Endothelial cell of umbilical vein (primary cell): ENCODE data around the gene TRIM47. TPM values are rescaled to one million over a fixed set of nuclear protein-coding genes. Genes with fewer than 3 reads are reported as not detected.

Experiments
- BruUV-seq: library from RNA; stranded (reverse); fragments of 400-500 nt; replicated peaks from 2 replicates; lab custom pipeline; 2021; lab: Mats Ljungman, UMichigan
- CTCF ChIA-PET: fragments of 300-600, 350-600 bp; sonication (Branson Sonifier 250); formaldehyde crosslinking; loops from one replicate; lab custom pipeline; 2021; ENCODE audit warnings: antibody characterized with exemption, inconsistent platforms; lab: Charles Lee
- POLR2A ChIA-PET: fragments of 300-600, 350-600 bp; sonication (Branson Sonifier 250); formaldehyde crosslinking; loops from one replicate; lab custom pipeline; 2021; ENCODE audit warnings: antibody characterized with exemption, inconsistent platforms; lab: Charles Lee
- DNase-seq: peaks from one replicate; pipeline ENCODE4 v3.0.0-alpha.2; 2011; ENCODE audit warnings: low read depth, low spot score
- FAIRE-seq: peaks from 2 replicates; lab custom pipeline; 2011; peaks lifted over from hg19 to GRCh38; lab: Jason Lieb, UNC
- H2AFZ ChIP-seq: 2 replicates; pipeline ENCODE4 v1.6.0; 2012; ENCODE audit warnings: low read depth, low read length, control low read depth, inconsistent platforms
- H3K27ac ChIP-seq: 2 replicates; pipeline ENCODE4 v1.5.1; 2011; ENCODE audit warnings: low read depth, mild to moderate bottlenecking, control low read depth, low read length, moderate library complexity; ENCODE audit not compliant: insufficient read depth
- H3K27me3 ChIP-seq, 2 experiments: 2 replicates each; pipeline versions ENCODE4 v1.6.0 to v1.6.1; 2011; ENCODE audit warnings: low read length in 2 of 2, mixed read lengths in 1 of 2; ENCODE audit not compliant: control insufficient read depth in 2 of 2, insufficient read depth in 2 of 2
- H3K36me3 ChIP-seq, 2 experiments: 2 replicates in 1 of 2; 3 replicates in 1 of 2; pipeline ENCODE4 v1.5.1; 2011; ENCODE audit warnings: low read length in 2 of 2, mild to moderate bottlenecking in 1 of 2, moderate library complexity in 1 of 2; ENCODE audit not compliant: control insufficient read depth in 2 of 2, insufficient read depth in 2 of 2; ENCODE audit errors: extremely low read depth in 1 of 2
- H3K4me1 ChIP-seq: 3 replicates; pipeline ENCODE4 v1.5.1; 2011; ENCODE audit warnings: mild to moderate bottlenecking, low read length; ENCODE audit not compliant: control insufficient read depth, insufficient read depth; ENCODE audit errors: extremely low read depth
- H3K4me2 ChIP-seq: 2 replicates; pipeline ENCODE4 v1.6.1; 2011; ENCODE audit warnings: low read length, control low read depth, mixed read lengths; ENCODE audit not compliant: insufficient read depth
- H3K4me3 ChIP-seq, 3 experiments: fragments of 200-600 bp in 1 of 3; sonication (generic), shearing (Covaris generic) in 1 of 3; replicated peaks in 1 of 3; 2 replicates each; pipeline ENCODE4 v1.5.1; 2011 to 2016; ENCODE audit warnings: control low read depth in 3 of 3, low read length in 3 of 3, mild to moderate bottlenecking in 2 of 3, inconsistent platforms in 1 of 3, low read depth in 1 of 3, moderate library complexity in 1 of 3; ENCODE audit not compliant: insufficient read depth in 1 of 3
- H3K79me2 ChIP-seq: 2 replicates; pipeline ENCODE4 v1.6.0; 2012; ENCODE audit warnings: low read length, inconsistent platforms; ENCODE audit not compliant: control insufficient read depth, insufficient read depth
- H3K9ac ChIP-seq: replicated peaks from 2 replicates; pipeline ENCODE3; 2011; ENCODE audit warnings: low read length, control low read depth; ENCODE audit not compliant: insufficient read depth; ENCODE audit errors: extremely low read depth
- H3K9me1 ChIP-seq: replicated peaks from 3 replicates; pipeline ENCODE4 v1.6.0; 2011; ENCODE audit warnings: mild to moderate bottlenecking, low read length; ENCODE audit not compliant: control insufficient read depth, insufficient read depth; ENCODE audit errors: extremely low read depth
- H3K9me3 ChIP-seq: replicated peaks from 2 replicates; pipeline ENCODE4 v1.5.1; 2012; ENCODE audit warnings: low read length, inconsistent platforms; ENCODE audit not compliant: control insufficient read depth, insufficient read depth
- H4K20me1 ChIP-seq: replicated peaks from 2 replicates; pipeline ENCODE3; 2011; ENCODE audit warnings: mild to moderate bottlenecking, low read length; ENCODE audit not compliant: control insufficient read depth, insufficient read depth; ENCODE audit errors: extremely low read depth
- CTCF ChIP-seq, 2 donors: IDR thresholded peaks; 1 replicate in 1 of 2; 2 replicates in 1 of 2; pipeline ENCODE4 v1.5.1; 2011; ENCODE audit warnings: low read length in 2 of 2, mild to moderate bottlenecking in 2 of 2, moderate library complexity in 2 of 2, control low read depth in 1 of 2, inconsistent platforms in 1 of 2, low read depth in 1 of 2; ENCODE audit not compliant: insufficient read depth in 1 of 2; ENCODE audit errors: extremely low read depth in 1 of 2
- EZH2 ChIP-seq: IDR thresholded peaks from 2 replicates; pipeline ENCODE4 v1.6.1; 2012; ENCODE audit warnings: borderline replicate concordance, low read depth, mild to moderate bottlenecking, moderate library complexity, low read length, inconsistent platforms; ENCODE audit not compliant: severe bottlenecking
- FOS ChIP-seq: IDR thresholded peaks from 2 replicates; pipeline ENCODE4 v1.6.1; 2011; ENCODE audit warnings: mild to moderate bottlenecking, low read length, moderate library complexity, borderline replicate concordance; ENCODE audit not compliant: insufficient read depth
- GATA2 ChIP-seq: IDR thresholded peaks from 2 replicates; pipeline ENCODE4 v1.7.0; 2011; ENCODE audit warnings: low read depth, mild to moderate bottlenecking, moderate library complexity, mixed read lengths, low read length; ENCODE audit not compliant: insufficient read length, insufficient read depth
- JUN ChIP-seq: IDR thresholded peaks from 2 replicates; pipeline ENCODE4 v1.6.1; 2011; ENCODE audit warnings: borderline replicate concordance, low read depth; ENCODE audit not compliant: insufficient read length, insufficient read depth
- MAX ChIP-seq: IDR thresholded peaks from 2 replicates; pipeline ENCODE4 v1.6.1; 2011; ENCODE audit not compliant: insufficient read depth, insufficient read length
- MYC ChIP-seq: IDR thresholded peaks from one replicate; pipeline ENCODE4 v1.6.1; 2011; ENCODE audit warnings: mild to moderate bottlenecking, low read depth, low read length
- POLR2A ChIP-seq: IDR thresholded peaks from 2 replicates; pipeline ENCODE4 v1.6.1; 2012; ENCODE audit warnings: low read depth, mild to moderate bottlenecking, control low read depth, low read length
- POLR2AphosphoS5 ChIP-seq: IDR thresholded peaks from 2 replicates; pipeline ENCODE4 v1.6.1; 2012; ENCODE audit warnings: low read depth, mild to moderate bottlenecking, control low read depth, low read length, moderate library complexity; ENCODE audit not compliant: insufficient read depth
- dilution Hi-C: fragments of 300-500 bp; cut with MboI; formaldehyde crosslinking; loops from one replicate; pipeline ENCODE4 v1.15.0; 2019; ENCODE audit warnings: low sequenced_read_pairs; ENCODE audit not compliant: extremely low pct_ligation_motif_present
- intact Hi-C: fragments of 100-400 bp; cut with micrococcal nuclease; formaldehyde crosslinking; loops from one replicate; pipeline ENCODE4 v1.10.0; 2022
- polyA plus RNA-seq, 4 experiments: library from polyadenylated mRNA; depleted of rRNA in 3 of 4; stranded (reverse) in 3 of 4; unstranded in 1 of 4; fragments of >200 nt; gene quantifications; 2 replicates each; pipeline versions ENCODE4 v1.2.1 to v1.2.3, GENCODE V29; 2011 to 2012; ENCODE audit warnings: missing spikeins in 1 of 4
- total RNA-seq: library from RNA; stranded (reverse); gene quantifications from 2 replicates; pipeline ENCODE4 v1.2.3, GENCODE V29; 2021

Gene TRIM47
- total and polyA plus RNA-seq, 2 donors (not counting 3 experiments of a cell fraction or from before 2014, with no cell fraction given) = 67.7 to 75.1 TPM

GRCh38 chr17:75926456-75926855, 48.1 kb upstream of the TRIM47 start:
- H3K9me1 ChIP-seq = no peaks in the 10 kb centered on the region
- no peaks in the 10 kb centered on the region for H3K79me2 ChIP-seq
- FAIRE-seq (no peak), DNase-seq (no peak)
- no peak overlapping the region for H3K27ac ChIP-seq
- TF ChIP-seq EZH2 = no peak
- no peak for TF ChIP-seq POLR2AphosphoS5
- no peak for TF ChIP-seq MYC
- TF ChIP-seq POLR2A = no peak
- H2AFZ ChIP-seq = no peak overlapping the region
- BruUV-seq = no TSS peak
- no peaks in the 10 kb centered on the region for H3K4me1 ChIP-seq
- H3K27me3 ChIP-seq = no peaks in the 10 kb centered on the region
- dilution Hi-C loops (no loop called here), intact Hi-C loops (no loop called here)
- H3K4me2 ChIP-seq = no peak overlapping the region
- H3K9ac ChIP-seq = no peak overlapping the region
- H3K9me3 ChIP-seq = no peaks in the 10 kb centered on the region
- no peaks in the 10 kb centered on the region for H4K20me1 ChIP-seq
- CTCF ChIA-PET = interaction anchor here (1.2 to 3.5 kb wide), 3 partner anchors 9 to 21 kb away, joined by 3 to 23 read pairs (median 5); partner anchors contain the start of genes FBF1 and MRPL38
- POLR2A ChIA-PET = no interaction called here
- H3K36me3 ChIP-seq = no peaks in the 10 kb centered on the region
- no peak overlapping the region for H3K4me3 ChIP-seq

GRCh38 chr17:75925912-75926311, 47.5 kb upstream of the TRIM47 start:
- ChIA-PET POLR2A (no interaction called here), CTCF (interaction anchor here (1.2 to 1.8 kb wide), 3 partner anchors 10 to 75 kb away, joined by 3 to 8 read pairs (median 6); partner anchors contain the start of genes CDK3 and MRPL38)
- TF ChIP-seq POLR2AphosphoS5 (no peak), FOS (no peak), GATA2 (no peak), MAX (no peak), CTCF (IDR thresholded peaks at IDR 0.05; ENCODE audit: extremely low read depth in 1 of 2, insufficient read depth in 1 of 2, low read depth in 1 of 2, low read length in 2 of 2) (no peak), POLR2A (no peak), JUN (no peak), EZH2 (no peak), MYC (no peak)
- DNase-seq = no peak
- H3K27ac ChIP-seq = no peak overlapping the region
- no peak overlapping the region for H2AFZ ChIP-seq
- H3K9me1 ChIP-seq = no peaks in the 10 kb centered on the region
- dilution Hi-C loops (no loop called here), intact Hi-C loops (no loop called here)
- BruUV-seq = no TSS peak
- H3K4me1 ChIP-seq = no peaks in the 10 kb centered on the region
- no peaks in the 10 kb centered on the region for H3K27me3 ChIP-seq
- no peak overlapping the region for H3K4me3 ChIP-seq
- H4K20me1 ChIP-seq = no peaks in the 10 kb centered on the region
- H3K79me2 ChIP-seq = no peaks in the 10 kb centered on the region
- H3K36me3 ChIP-seq = no peaks in the 10 kb centered on the region
- H3K4me2 ChIP-seq = no peak overlapping the region
- no peak for FAIRE-seq
- no peaks in the 10 kb centered on the region for H3K9me3 ChIP-seq
- H3K9ac ChIP-seq = no peak overlapping the region
